Gastroesophageal sphincter (tissue), 3 donors: Measurements from ENCODE around the gene SERPINE3.

Experiments
- EP300 ChIP-seq: sonication (generic); formaldehyde crosslinking; IDR thresholded peaks from one replicate; pipeline ENCODE4 v1.6.1; 2017; ENCODE audit warnings: antibody characterized with exemption, mild to moderate bottlenecking
- POLR2A ChIP-seq, 2 donors: fragments of 450-650 bp; IDR thresholded peaks; one replicate each; pipeline ENCODE4 v1.6.1; 2017; ENCODE audit warnings: antibody characterized with exemption in 2 of 2, mild to moderate bottlenecking in 2 of 2, moderate library complexity in 1 of 2
- TF ChIP-seq, protein P1 (sequence below), 4 experiments: fragments of 200-600 bp in 2 of 4; fragments of 450-650 bp in 2 of 4; sonication (generic) in 1 of 4; IDR thresholded peaks; one replicate each; pipeline ENCODE4 v1.5.1; 2017 to 2019; ENCODE audit warnings: antibody characterized with exemption in 4 of 4, mild to moderate bottlenecking in 2 of 4, moderate library complexity in 2 of 4

DNA sequence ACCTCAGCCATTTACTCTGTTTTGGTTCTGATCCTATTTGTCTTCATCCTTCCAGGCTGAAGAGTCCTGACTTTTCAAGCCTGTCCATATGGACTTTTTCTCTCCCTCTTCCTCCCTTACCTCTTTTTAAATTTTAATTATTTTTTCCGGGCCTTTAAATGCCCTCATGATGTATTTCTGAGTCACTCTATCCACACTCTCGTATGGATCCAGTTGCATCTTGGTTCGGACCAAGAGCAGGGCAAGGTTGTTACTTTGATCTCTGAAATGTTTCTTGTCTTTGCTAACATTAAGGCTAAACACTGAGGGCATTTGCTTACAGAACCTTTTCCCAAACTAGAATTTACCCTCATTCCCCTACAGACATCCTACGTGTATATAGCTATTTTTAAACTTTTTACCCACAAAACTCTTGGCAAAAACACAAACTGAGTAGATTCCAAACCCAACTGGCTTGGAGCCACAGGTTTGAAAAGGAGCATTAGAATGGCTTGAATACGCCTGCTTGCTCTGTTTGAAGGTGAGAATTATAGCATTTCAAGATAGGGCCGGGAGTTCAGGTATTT, 47.4 kb upstream of the SERPINE3 start:
- TF ChIP-seq, protein P1, sequence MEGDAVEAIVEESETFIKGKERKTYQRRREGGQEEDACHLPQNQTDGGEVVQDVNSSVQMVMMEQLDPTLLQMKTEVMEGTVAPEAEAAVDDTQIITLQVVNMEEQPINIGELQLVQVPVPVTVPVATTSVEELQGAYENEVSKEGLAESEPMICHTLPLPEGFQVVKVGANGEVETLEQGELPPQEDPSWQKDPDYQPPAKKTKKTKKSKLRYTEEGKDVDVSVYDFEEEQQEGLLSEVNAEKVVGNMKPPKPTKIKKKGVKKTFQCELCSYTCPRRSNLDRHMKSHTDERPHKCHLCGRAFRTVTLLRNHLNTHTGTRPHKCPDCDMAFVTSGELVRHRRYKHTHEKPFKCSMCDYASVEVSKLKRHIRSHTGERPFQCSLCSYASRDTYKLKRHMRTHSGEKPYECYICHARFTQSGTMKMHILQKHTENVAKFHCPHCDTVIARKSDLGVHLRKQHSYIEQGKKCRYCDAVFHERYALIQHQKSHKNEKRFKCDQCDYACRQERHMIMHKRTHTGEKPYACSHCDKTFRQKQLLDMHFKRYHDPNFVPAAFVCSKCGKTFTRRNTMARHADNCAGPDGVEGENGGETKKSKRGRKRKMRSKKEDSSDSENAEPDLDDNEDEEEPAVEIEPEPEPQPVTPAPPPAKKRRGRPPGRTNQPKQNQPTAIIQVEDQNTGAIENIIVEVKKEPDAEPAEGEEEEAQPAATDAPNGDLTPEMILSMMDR (IDR thresholded peaks at IDR 0.05): no peak
- TF ChIP-seq POLR2A (IDR thresholded peaks at IDR 0.05) (no peak), EP300 (no peak)
